OCI-M2 (cell line): ENCODE data around the gene LRRC15.

ENCODE experiments used
- DNase-seq: peaks from one replicate; lab custom pipeline; 2025; ENCODE audit not compliant: unreplicated experiment; lab: John Stamatoyannopoulos, UW

The LRRC15 gene

GRCh38 chr3:194320744-194321243 is 48.7 kb downstream of the LRRC15 start:
- DNase-seq = no peak

GRCh38 chr3:194320100-194320499 is 49.4 kb downstream of the LRRC15 start:
- no peak for DNase-seq

- DNase-seq = no peak
Measured at GRCh38 chr3:194318511-194319161, 50.9 kb downstream of the LRRC15 start.

GRCh38 chr3:194316918-194317317 is 52.6 kb downstream of the LRRC15 start:
- DNase-seq = no peak

GRCh38 chr3:194315965-194316361 is 53.6 kb downstream of the LRRC15 start:
- DNase-seq = no peak

GRCh38 chr3:194315088-194315964 is 54.2 kb downstream of the LRRC15 start:
- DNase-seq = peak; percentile 32

- no peak for DNase-seq
Measured at GRCh38 chr3:194314388-194315068, 55.0 kb downstream of the LRRC15 start.

GRCh38 chr3:194313560-194314387 is 55.8 kb downstream of the LRRC15 start:
- DNase-seq = no peak

- no peak for DNase-seq
Measured at GRCh38 chr3:194312743-194313281, 56.7 kb downstream of the LRRC15 start.

- DNase-seq = no peak
Measured at GRCh38 chr3:194312186-194312742, 57.3 kb downstream of the LRRC15 start.

- DNase-seq = no peak
Measured at GRCh38 chr3:194311000-194311399, 58.5 kb downstream of the LRRC15 start.

GRCh38 chr3:194310060-194310835 is 59.3 kb downstream of the LRRC15 start:
- no peak for DNase-seq

GRCh38 chr3:194308601-194309449 is 60.7 kb downstream of the LRRC15 start:
- DNase-seq = no peak

GRCh38 chr3:194307849-194308248 is 61.7 kb downstream of the LRRC15 start:
- DNase-seq = no peak

- DNase-seq = no peak
Measured at GRCh38 chr3:194306771-194307640, 62.5 kb downstream of the LRRC15 start.

GRCh38 chr3:194306109-194306686 is 63.3 kb downstream of the LRRC15 start:
- no peak for DNase-seq
